Measurements from ENCODE around the gene RPEL1. TPM values are rescaled to one million over a fixed set of nuclear protein-coding genes. Genes with fewer than 3 reads are reported as not detected.

The RPEL1 gene
- total and polyA plus RNA-seq, 2 of the 8 experiments (the other 6 are each of a cell fraction or from before 2014, with no cell fraction given), result 0.12 TPM; not detected in 1

DNA sequence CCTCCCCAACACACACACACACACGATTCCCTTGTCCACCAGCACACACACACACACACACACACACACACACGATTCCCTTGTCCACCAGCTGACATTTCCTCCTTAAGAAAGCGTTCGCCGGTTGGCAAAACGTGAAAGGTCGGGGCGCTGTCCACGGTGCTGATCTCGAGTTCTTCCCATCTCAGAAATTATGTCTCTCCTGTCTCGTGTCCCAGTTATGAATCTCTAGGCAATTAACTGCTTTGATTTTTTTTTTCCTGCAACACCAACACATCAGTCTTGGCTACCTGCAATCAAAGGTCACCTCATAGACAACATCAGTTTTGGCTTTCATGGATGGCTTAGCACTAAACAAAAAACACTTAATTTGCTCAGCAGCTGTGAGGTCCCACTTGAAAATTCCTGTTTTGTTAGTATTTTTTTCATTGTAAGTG, 33.2 kb downstream of the RPEL1 start (continued):
- TF ChIP-seq MAX (IDR thresholded peaks at IDR 0.05) (peak; percentile 85), KDM4A (IDR thresholded peaks at IDR 0.05; ENCODE audit: low read depth, low read length, severe bottlenecking) (no peak), POLR2AphosphoS5 (IDR thresholded peaks at IDR 0.05; ENCODE audit: low read depth, low read length) (no peak), RFX5 (IDR thresholded peaks at IDR 0.05; ENCODE audit: borderline replicate concordance, low read depth, low read length) (no peak), TAF1 (IDR thresholded peaks at IDR 0.05; ENCODE audit: low read depth, low read length) (no peak), SUZ12 (IDR thresholded peaks at IDR 0.05; ENCODE audit: low read length) (no peak; the same call in 1 of the 2 replicates), YY1 (IDR thresholded peaks at IDR 0.05; ENCODE audit: low read depth, low read length) (no peak), CEBPB (IDR thresholded peaks at IDR 0.05; ENCODE audit: low read depth, low read length) (no peak), BRCA1 (IDR thresholded peaks at IDR 0.05; ENCODE audit: low read depth, low read length) (no peak), USF2 (IDR thresholded peaks at IDR 0.05; ENCODE audit: low read length) (no peak), SIRT6 (IDR thresholded peaks at IDR 0.05; ENCODE audit: low read length) (no peak), CBX5 (IDR thresholded peaks at IDR 0.05; ENCODE audit: low read depth, low read length) (no peak), SP1 (IDR thresholded peaks at IDR 0.05; ENCODE audit: low read depth, low read length) (no peak), BACH1 (IDR thresholded peaks at IDR 0.05; ENCODE audit: low read length) (no peak), CHD2 (IDR thresholded peaks at IDR 0.05; ENCODE audit: low read length) (no peak)
- TF ChIP-seq, protein P1, sequence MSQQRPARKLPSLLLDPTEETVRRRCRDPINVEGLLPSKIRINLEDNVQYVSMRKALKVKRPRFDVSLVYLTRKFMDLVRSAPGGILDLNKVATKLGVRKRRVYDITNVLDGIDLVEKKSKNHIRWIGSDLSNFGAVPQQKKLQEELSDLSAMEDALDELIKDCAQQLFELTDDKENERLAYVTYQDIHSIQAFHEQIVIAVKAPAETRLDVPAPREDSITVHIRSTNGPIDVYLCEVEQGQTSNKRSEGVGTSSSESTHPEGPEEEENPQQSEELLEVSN (IDR thresholded peaks at IDR 0.05), result 0 out of 2 replicates have a peak, but pooled peaks have one; percentile 11
- TF ChIP-seq, protein P2, sequence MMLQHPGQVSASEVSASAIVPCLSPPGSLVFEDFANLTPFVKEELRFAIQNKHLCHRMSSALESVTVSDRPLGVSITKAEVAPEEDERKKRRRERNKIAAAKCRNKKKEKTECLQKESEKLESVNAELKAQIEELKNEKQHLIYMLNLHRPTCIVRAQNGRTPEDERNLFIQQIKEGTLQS (IDR thresholded peaks at IDR 0.05; ENCODE audit: insufficient read depth, low read depth, low read length), result no peak
